ENCODE data around the gene PTPRD. TPM values are rescaled to one million over a fixed set of nuclear protein-coding genes. Genes with fewer than 3 reads are reported as not detected.

PTPRD gene
- total RNA-seq, 1 experiment from 2014 or later, result 1.8 TPM

GRCh38 chr9:9299134-9299533 lies 1313.7 kb downstream of the PTPRD start:
- intact Hi-C loops (cut with micrococcal nuclease; ENCODE audit: unreplicated experiment), result no loop called here
- Mint-ChIP-seq H3K4me1 (ENCODE audit: low read depth, unreplicated experiment) (no peaks in the 10 kb centered on the region), H3K27ac (ENCODE audit: unreplicated experiment) (no peak overlapping the region), H3K9me3 (ENCODE audit: low read depth, unreplicated experiment) (no peaks in the 10 kb centered on the region), H3K36me3 (ENCODE audit: insufficient read depth, unreplicated experiment) (no peaks in the 10 kb centered on the region), H3K4me3 (ENCODE audit: low read depth, unreplicated experiment) (no peak overlapping the region), H3K27me3 (ENCODE audit: unreplicated experiment) (no peaks in the 10 kb centered on the region)
- no TSS peak for BruUV-seq (replicated peaks)
- TF ChIP-seq CTCF (IDR thresholded peaks at IDR 0.05; ENCODE audit: unreplicated experiment), result no peak
- CTCF ChIA-PET, result no interaction called here
- DNase-seq, result no peak

- Mint-ChIP-seq H3K9me3 (ENCODE audit: low read depth, unreplicated experiment) (peaks cover 4% of the 10 kb centered on the region), H3K27me3 (ENCODE audit: unreplicated experiment) (no peaks in the 10 kb centered on the region), H3K4me1 (ENCODE audit: low read depth, unreplicated experiment) (no peaks in the 10 kb centered on the region), H3K36me3 (ENCODE audit: insufficient read depth, unreplicated experiment) (no peaks in the 10 kb centered on the region), H3K27ac (ENCODE audit: unreplicated experiment) (no peak overlapping the region), H3K4me3 (ENCODE audit: low read depth, unreplicated experiment) (no peak overlapping the region)
- DNase-seq, result no peak
- BruUV-seq (replicated peaks), result no TSS peak
- TF ChIP-seq CTCF (IDR thresholded peaks at IDR 0.05; ENCODE audit: unreplicated experiment), result no peak
- intact Hi-C loops (cut with micrococcal nuclease; ENCODE audit: unreplicated experiment), result no loop called here
- CTCF ChIA-PET, result no interaction called here
These were observed 1326.8 kb downstream of the PTPRD start for GRCh38 chr9:9286001-9286400.

GRCh38 chr9:9284201-9284600 lies 1328.6 kb downstream of the PTPRD start:
- no peak for TF ChIP-seq CTCF (IDR thresholded peaks at IDR 0.05; ENCODE audit: unreplicated experiment)
- no TSS peak for BruUV-seq (replicated peaks)
- H3K4me1 Mint-ChIP-seq (ENCODE audit: low read depth, unreplicated experiment), result no peaks in the 10 kb centered on the region
- CTCF ChIA-PET, result no interaction called here
- no peaks in the 10 kb centered on the region for H3K36me3 Mint-ChIP-seq (ENCODE audit: insufficient read depth, unreplicated experiment)
- no peak overlapping the region for H3K4me3 Mint-ChIP-seq (ENCODE audit: low read depth, unreplicated experiment)
- intact Hi-C loops (cut with micrococcal nuclease; ENCODE audit: unreplicated experiment), result no loop called here
- no peak overlapping the region for H3K27ac Mint-ChIP-seq (ENCODE audit: unreplicated experiment)
- no peaks in the 10 kb centered on the region for H3K27me3 Mint-ChIP-seq (ENCODE audit: unreplicated experiment)
- no peak for DNase-seq
- peaks cover 4% of the 10 kb centered on the region for H3K9me3 Mint-ChIP-seq (ENCODE audit: low read depth, unreplicated experiment)

- intact Hi-C loops (cut with micrococcal nuclease; ENCODE audit: unreplicated experiment), result no loop called here
- DNase-seq, result no peak
- CTCF ChIA-PET, result no interaction called here
- Mint-ChIP-seq H3K9me3 (ENCODE audit: low read depth, unreplicated experiment) (peaks cover 4% of the 10 kb centered on the region), H3K27me3 (ENCODE audit: unreplicated experiment) (no peaks in the 10 kb centered on the region), H3K36me3 (ENCODE audit: insufficient read depth, unreplicated experiment) (no peaks in the 10 kb centered on the region), H3K4me3 (ENCODE audit: low read depth, unreplicated experiment) (no peak overlapping the region), H3K4me1 (ENCODE audit: low read depth, unreplicated experiment) (no peaks in the 10 kb centered on the region), H3K27ac (ENCODE audit: unreplicated experiment) (no peak overlapping the region)
- no peak for TF ChIP-seq CTCF (IDR thresholded peaks at IDR 0.05; ENCODE audit: unreplicated experiment)
- no TSS peak for BruUV-seq (replicated peaks)
These were observed 1329.4 kb downstream of the PTPRD start for GRCh38 chr9:9283159-9283986.

Data from Calu3 (cell line).